ENCODE data around the gene ROBO2. TPM values are rescaled to one million over a fixed set of nuclear protein-coding genes. Genes with fewer than 3 reads are reported as not detected.

The ROBO2 gene
- total and polyA plus RNA-seq, 3 experiments from 2014 or later = not detected

- Histone ChIP-seq H3K4me1 (ENCODE audit: insufficient read depth, low read length) (no peaks in the 10 kb centered on the region), H3K4me3 (ENCODE audit: low read length) (no peak overlapping the region), H3K27ac (ENCODE audit: low read depth, low read length) (no peak overlapping the region), H3K9me3 (ENCODE audit: low read length) (no peaks in the 10 kb centered on the region), H3K36me3 (ENCODE audit: insufficient read depth, low read length) (no peaks in the 10 kb centered on the region), H3K27me3 (ENCODE audit: insufficient read depth, low read length, poor library complexity, severe bottlenecking) (no peaks in the 10 kb centered on the region)
- Mint-ChIP-seq H3K27me3 (no peaks in the 10 kb centered on the region), H3K27ac (no peak overlapping the region), H3K36me3 (no peaks in the 10 kb centered on the region), H3K4me1 (no peaks in the 10 kb centered on the region), H3K4me3 (no peak overlapping the region), H3K9me3 (peaks cover 2 to 33% (median 17%) of the 10 kb centered on the region in 5 donors)
- ChIA-PET POLR2A (no interaction called here), CTCF (no interaction called here)
- DNase-seq = no peak
These were observed 106.1 kb downstream of the ROBO2 start for GRCh38 chr3:77146004-77146403.

GRCh38 chr3:77147836-77148578, 108.1 kb downstream of the ROBO2 start:
- Histone ChIP-seq H3K4me3 (ENCODE audit: low read length) (no peak overlapping the region), H3K36me3 (ENCODE audit: insufficient read depth, low read length) (no peaks in the 10 kb centered on the region), H3K27me3 (ENCODE audit: insufficient read depth, low read length, poor library complexity, severe bottlenecking) (no peaks in the 10 kb centered on the region), H3K27ac (ENCODE audit: low read depth, low read length) (no peak overlapping the region), H3K9me3 (ENCODE audit: low read length) (no peaks in the 10 kb centered on the region), H3K4me1 (ENCODE audit: insufficient read depth, low read length) (no peaks in the 10 kb centered on the region)
- DNase-seq = no peak
- no peak overlapping the region for H3K4me3 Mint-ChIP-seq
- no peak overlapping the region for H3K27ac Mint-ChIP-seq
- POLR2A ChIA-PET = no interaction called here
- H3K9me3 Mint-ChIP-seq = peaks cover 4 to 29% (median 14%) of the 10 kb centered on the region in 5 donors
- no peaks in the 10 kb centered on the region for H3K36me3 Mint-ChIP-seq
- H3K27me3 Mint-ChIP-seq = no peaks in the 10 kb centered on the region
- H3K4me1 Mint-ChIP-seq = no peaks in the 10 kb centered on the region
- CTCF ChIA-PET = no interaction called here

DNA sequence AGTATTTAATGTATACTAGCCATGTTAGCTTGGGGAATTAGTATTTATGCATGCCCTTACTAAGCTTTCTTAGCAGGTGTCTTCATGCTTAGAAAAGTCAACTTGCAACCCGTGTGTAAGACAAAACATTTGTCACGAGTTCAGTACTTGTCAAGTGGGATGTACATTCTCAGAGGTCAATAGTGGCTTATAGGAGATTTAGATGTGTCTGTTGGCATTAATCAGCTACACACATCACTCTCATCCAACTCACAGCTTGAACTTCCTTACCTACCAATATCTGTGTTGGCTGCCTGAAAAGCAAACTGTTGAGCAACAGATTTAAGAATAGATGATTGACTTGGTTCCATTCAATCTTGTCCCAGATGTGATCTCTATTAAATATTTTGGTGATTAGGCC, 109.5 kb downstream of the ROBO2 start:
- ChIA-PET CTCF (no interaction called here), POLR2A (no interaction called here)
- Histone ChIP-seq H3K9me3 (ENCODE audit: low read length) (no peaks in the 10 kb centered on the region), H3K36me3 (ENCODE audit: insufficient read depth, low read length) (no peaks in the 10 kb centered on the region), H3K4me3 (ENCODE audit: low read length) (no peak overlapping the region), H3K4me1 (ENCODE audit: insufficient read depth, low read length) (no peaks in the 10 kb centered on the region), H3K27ac (ENCODE audit: low read depth, low read length) (no peak overlapping the region), H3K27me3 (ENCODE audit: insufficient read depth, low read length, poor library complexity, severe bottlenecking) (no peaks in the 10 kb centered on the region)
- Mint-ChIP-seq H3K9me3 (peaks cover 4 to 28% (median 11%) of the 10 kb centered on the region in 5 donors), H3K27ac (no peak overlapping the region), H3K27me3 (no peaks in the 10 kb centered on the region), H3K4me1 (no peaks in the 10 kb centered on the region), H3K4me3 (no peak overlapping the region), H3K36me3 (no peaks in the 10 kb centered on the region)
- no peak for DNase-seq

DNA sequence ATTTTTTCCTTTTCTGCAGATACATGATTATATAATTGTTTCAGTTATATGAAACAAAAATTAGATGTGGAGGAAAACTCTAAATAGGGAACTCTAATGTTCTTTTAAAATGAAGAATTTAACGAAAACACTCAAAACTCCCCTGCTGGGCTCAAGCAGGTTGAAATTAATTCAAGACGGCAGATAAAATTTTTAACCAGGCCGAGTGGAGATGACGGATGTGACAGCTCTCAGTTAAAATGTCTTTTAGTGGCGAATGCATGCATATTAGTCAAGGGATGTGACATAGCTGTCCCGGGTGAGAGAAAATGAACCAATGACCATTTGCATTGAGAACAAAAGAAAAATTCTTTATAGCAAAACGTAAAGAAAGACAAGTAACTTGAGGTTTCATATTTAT, 110.1 kb downstream of the ROBO2 start:
- no peaks in the 10 kb centered on the region for H3K27me3 Mint-ChIP-seq
- POLR2A ChIA-PET = no interaction called here

GRCh38 chr3:77150759-77151158, 110.9 kb downstream of the ROBO2 start:
- H3K4me1 Mint-ChIP-seq = no peaks in the 10 kb centered on the region
- ChIA-PET POLR2A (no interaction called here), CTCF (no interaction called here)
- no peak overlapping the region for H3K4me3 Mint-ChIP-seq
- no peak overlapping the region for H3K27ac Mint-ChIP-seq
- Histone ChIP-seq H3K27ac (ENCODE audit: low read depth, low read length) (no peak overlapping the region), H3K4me1 (ENCODE audit: insufficient read depth, low read length) (no peaks in the 10 kb centered on the region), H3K36me3 (ENCODE audit: insufficient read depth, low read length) (no peaks in the 10 kb centered on the region), H3K4me3 (ENCODE audit: low read length) (no peak overlapping the region), H3K27me3 (ENCODE audit: insufficient read depth, low read length, poor library complexity, severe bottlenecking) (no peaks in the 10 kb centered on the region), H3K9me3 (ENCODE audit: low read length) (no peaks in the 10 kb centered on the region)
- no peak for DNase-seq
- H3K36me3 Mint-ChIP-seq = no peaks in the 10 kb centered on the region
- no peaks in the 10 kb centered on the region for H3K27me3 Mint-ChIP-seq
- peaks cover 4 to 27% (median 10%) of the 10 kb centered on the region in 5 donors for H3K9me3 Mint-ChIP-seq

More for the DNA sequence above, 110.1 kb downstream of the ROBO2 start:
- no peaks in the 10 kb centered on the region for H3K9me3 ChIP-seq (ENCODE audit: low read length)
- Mint-ChIP-seq H3K27ac (no peak overlapping the region), H3K9me3 (peaks cover 4 to 27% (median 11%) of the 10 kb centered on the region in 5 donors), H3K4me1 (no peaks in the 10 kb centered on the region), H3K4me3 (no peak overlapping the region), H3K36me3 (no peaks in the 10 kb centered on the region)
- H3K4me3 ChIP-seq (ENCODE audit: low read length) = no peak overlapping the region
- no peak for DNase-seq
- H3K4me1 ChIP-seq (ENCODE audit: insufficient read depth, low read length) = no peaks in the 10 kb centered on the region
- no peak overlapping the region for H3K27ac ChIP-seq (ENCODE audit: low read depth, low read length)
- CTCF ChIA-PET = no interaction called here
- H3K27me3 ChIP-seq (ENCODE audit: insufficient read depth, low read length, poor library complexity, severe bottlenecking) = no peaks in the 10 kb centered on the region
- no peaks in the 10 kb centered on the region for H3K36me3 ChIP-seq (ENCODE audit: insufficient read depth, low read length)

DNA sequence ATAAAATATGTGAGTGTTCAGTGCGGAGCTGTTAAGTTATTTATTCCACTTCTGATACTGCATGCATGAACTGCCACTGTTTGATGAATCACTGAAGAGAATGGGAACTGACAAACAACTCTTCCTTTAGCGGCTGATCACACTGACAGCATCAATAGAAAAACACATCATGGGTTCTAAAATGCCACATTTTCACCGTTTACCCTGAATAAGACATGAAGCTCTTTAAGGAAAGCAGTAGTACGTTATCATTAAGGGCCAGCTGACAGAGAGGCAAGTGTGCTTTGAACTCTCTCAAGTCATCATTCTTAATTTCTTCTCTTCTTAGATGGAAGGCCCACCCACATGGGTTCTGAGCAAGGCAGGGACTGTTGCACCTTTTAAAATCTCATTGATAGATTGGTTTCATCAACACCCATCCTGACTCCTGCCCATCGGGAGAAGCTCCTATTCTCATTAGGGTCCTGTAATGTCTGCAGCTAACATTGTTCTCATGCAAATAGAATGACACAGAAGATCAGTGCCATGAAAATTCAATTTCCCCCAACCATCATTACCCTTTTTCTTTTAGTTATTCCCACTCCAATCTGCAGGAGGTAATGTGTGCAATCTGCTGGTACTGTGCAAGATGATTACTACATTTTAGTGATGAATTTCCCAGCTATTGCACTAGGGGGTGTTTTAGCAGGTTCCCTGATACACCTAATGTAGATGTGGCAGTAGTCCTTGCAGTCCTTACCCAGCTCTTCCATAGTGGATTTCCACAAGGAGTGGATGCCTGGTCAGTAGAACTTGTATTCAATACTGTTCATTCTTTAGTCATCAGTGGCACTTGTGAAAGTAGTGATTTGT, 119.1 kb downstream of the ROBO2 start:
- H3K4me1 Mint-ChIP-seq = no peaks in the 10 kb centered on the region
- Histone ChIP-seq H3K9me3 (ENCODE audit: low read length) (no peaks in the 10 kb centered on the region), H3K4me1 (ENCODE audit: insufficient read depth, low read length) (no peaks in the 10 kb centered on the region), H3K27me3 (ENCODE audit: insufficient read depth, low read length, poor library complexity, severe bottlenecking) (no peaks in the 10 kb centered on the region), H3K36me3 (ENCODE audit: insufficient read depth, low read length) (no peaks in the 10 kb centered on the region), H3K27ac (ENCODE audit: low read depth, low read length) (no peak overlapping the region), H3K4me3 (ENCODE audit: low read length) (no peak overlapping the region)
- peaks cover 0 to 25% (median 5%) of the 10 kb centered on the region in 5 donors for H3K9me3 Mint-ChIP-seq
- no peaks in the 10 kb centered on the region for H3K36me3 Mint-ChIP-seq
- H3K27me3 Mint-ChIP-seq = no peaks in the 10 kb centered on the region
- DNase-seq = no peak
- CTCF ChIA-PET = no interaction called here
- H3K4me3 Mint-ChIP-seq = no peak overlapping the region
- POLR2A ChIA-PET = no interaction called here
- no peak overlapping the region for H3K27ac Mint-ChIP-seq

DNA sequence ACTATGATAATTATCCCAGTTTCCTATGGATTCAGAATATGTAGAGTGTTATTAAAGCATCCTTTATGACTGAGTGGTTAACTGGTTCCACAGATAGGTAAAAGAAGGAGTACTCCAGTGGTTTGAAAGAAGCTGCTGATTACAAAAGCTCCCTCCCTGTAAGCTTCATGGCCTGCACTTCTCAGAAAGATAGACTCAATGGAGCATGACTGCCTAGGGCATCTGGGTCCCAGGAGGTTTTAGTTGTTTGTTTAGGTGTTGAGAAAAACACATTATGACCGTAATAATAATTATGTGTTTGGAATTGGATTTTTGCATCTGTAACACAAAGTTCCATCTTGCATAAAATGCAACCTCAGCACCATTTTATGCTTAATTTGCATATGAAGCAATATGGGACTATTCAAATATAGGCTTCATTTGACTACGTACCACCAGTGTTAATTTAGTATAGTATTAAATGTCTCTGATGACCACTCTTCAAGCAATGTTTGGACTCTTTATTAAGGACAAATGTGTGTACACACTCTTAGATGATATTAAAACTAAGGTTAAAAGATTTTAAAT, 121.1 kb downstream of the ROBO2 start:
- DNase-seq = no peak
- Mint-ChIP-seq H3K4me1 (no peaks in the 10 kb centered on the region), H3K36me3 (no peaks in the 10 kb centered on the region), H3K27ac (no peak overlapping the region), H3K27me3 (no peaks in the 10 kb centered on the region), H3K9me3 (peaks cover 0 to 23% (median 7%) of the 10 kb centered on the region in 5 donors), H3K4me3 (no peak overlapping the region)
- Histone ChIP-seq H3K4me3 (ENCODE audit: low read length) (no peak overlapping the region), H3K9me3 (ENCODE audit: low read length) (no peaks in the 10 kb centered on the region), H3K36me3 (ENCODE audit: insufficient read depth, low read length) (no peaks in the 10 kb centered on the region), H3K27ac (ENCODE audit: low read depth, low read length) (no peak overlapping the region), H3K4me1 (ENCODE audit: insufficient read depth, low read length) (no peaks in the 10 kb centered on the region), H3K27me3 (ENCODE audit: insufficient read depth, low read length, poor library complexity, severe bottlenecking) (no peaks in the 10 kb centered on the region)
- ChIA-PET CTCF (no interaction called here), POLR2A (no interaction called here)

GRCh38 chr3:77169823-77170222, 129.9 kb downstream of the ROBO2 start:
- no peak overlapping the region for H3K4me3 Mint-ChIP-seq
- H3K9me3 Mint-ChIP-seq = peaks cover 2 to 32% (median 7%) of the 10 kb centered on the region in 5 donors
- ChIA-PET POLR2A (no interaction called here), CTCF (no interaction called here)
- no peaks in the 10 kb centered on the region for H3K27me3 Mint-ChIP-seq
- Histone ChIP-seq H3K4me3 (ENCODE audit: low read length) (no peak overlapping the region), H3K9me3 (ENCODE audit: low read length) (no peaks in the 10 kb centered on the region), H3K27ac (ENCODE audit: low read depth, low read length) (no peak overlapping the region), H3K36me3 (ENCODE audit: insufficient read depth, low read length) (no peaks in the 10 kb centered on the region), H3K4me1 (ENCODE audit: insufficient read depth, low read length) (no peaks in the 10 kb centered on the region), H3K27me3 (ENCODE audit: insufficient read depth, low read length, poor library complexity, severe bottlenecking) (no peaks in the 10 kb centered on the region)
- H3K4me1 Mint-ChIP-seq = no peaks in the 10 kb centered on the region
- DNase-seq = no peak
- H3K27ac Mint-ChIP-seq = no peak overlapping the region
- no peaks in the 10 kb centered on the region for H3K36me3 Mint-ChIP-seq
